Neural cell (in vitro differentiated cells): ENCODE data around the gene TLE3. TPM values are rescaled to one million over a fixed set of nuclear protein-coding genes. Genes with fewer than 3 reads are reported as not detected.

Source experiments
- H2AFZ ChIP-seq: fragments of 200-600, 300-800 bp; sonication (generic), shearing (Covaris generic); 2 replicates; pipeline ENCODE4 v1.6.0; 2014; ENCODE audit warnings: low read depth, mild to moderate bottlenecking, antibody characterized with exemption, low read length, moderate library complexity
- H3F3A ChIP-seq: fragments of 200-600 bp; shearing (Covaris generic); 2 replicates; pipeline ENCODE4 v1.6.1; 2016; ENCODE audit warnings: mild to moderate bottlenecking, moderate library complexity, mixed read lengths, antibody characterized with exemption, low read length; ENCODE audit not compliant: insufficient read depth, poor library complexity, severe bottlenecking
- H3K27ac ChIP-seq: fragments of 200-600, 300-800 bp; sonication (generic), shearing (Covaris generic); 2 replicates; pipeline ENCODE4 v1.5.1; 2014; ENCODE audit warnings: mild to moderate bottlenecking, low read length, moderate library complexity
- H3K27me3 ChIP-seq: fragments of 300-800, 200-600 bp; sonication (generic), shearing (Covaris generic); 2 replicates; pipeline ENCODE4 v1.6.0; 2014; ENCODE audit warnings: mild to moderate bottlenecking, low read depth, low read length, moderate library complexity; ENCODE audit not compliant: insufficient read depth
- H3K36me3 ChIP-seq: fragments of 300-800, 200-600 bp; sonication (generic), shearing (Covaris generic); 2 replicates; pipeline ENCODE4 v1.5.1; 2014; ENCODE audit warnings: mild to moderate bottlenecking, antibody characterized with exemption, low read length, moderate library complexity; ENCODE audit not compliant: insufficient read depth
- H3K4me2 ChIP-seq: fragments of 300-800, 200-600 bp; sonication (generic), shearing (Covaris generic); 2 replicates; pipeline ENCODE4 v1.6.0; 2014; ENCODE audit warnings: mild to moderate bottlenecking, low read length
- H3K4me3 ChIP-seq: fragments of 300-800, 200-600 bp; sonication (generic), shearing (Covaris generic); 2 replicates; pipeline ENCODE4 v1.5.1; 2014; ENCODE audit warnings: mild to moderate bottlenecking, low read length, moderate library complexity
- H3K79me2 ChIP-seq: fragments of 200-600 bp; shearing (Covaris generic); replicated peaks from 2 replicates; pipeline ENCODE4 v1.6.0; 2014; ENCODE audit warnings: mild to moderate bottlenecking, low read length, moderate library complexity; ENCODE audit not compliant: insufficient read depth
- H3K9ac ChIP-seq: fragments of 300-800, 200-600 bp; sonication (generic), shearing (Covaris generic); 2 replicates; pipeline ENCODE4 v1.6.1; 2016; ENCODE audit warnings: mild to moderate bottlenecking, low read length, mixed read lengths
- H3K9me2 ChIP-seq: fragments of 200-600 bp; shearing (Covaris generic); 2 replicates; pipeline ENCODE4 v1.6.1; 2016; ENCODE audit warnings: mild to moderate bottlenecking, low read length, mixed read lengths; ENCODE audit not compliant: insufficient read depth
- H3K9me3 ChIP-seq: fragments of 200-600, 300-800 bp; sonication (generic), shearing (Covaris generic); 2 replicates; pipeline ENCODE4 v1.6.1; 2016; ENCODE audit warnings: mild to moderate bottlenecking, mixed run types, low read length, moderate library complexity, mixed read lengths
- H4K20me1 ChIP-seq: fragments of 200-600 bp; shearing (Covaris generic); 2 replicates; pipeline ENCODE4 v1.6.1; 2016; ENCODE audit warnings: mild to moderate bottlenecking, mixed run types; ENCODE audit not compliant: insufficient read depth
- CTCF ChIP-seq: fragments of 450-650 bp; IDR thresholded peaks from 2 replicates; pipeline ENCODE4 v1.5.1; 2014; ENCODE audit warnings: antibody characterized with exemption, mild to moderate bottlenecking, moderate library complexity; ENCODE audit not compliant: poor library complexity, severe bottlenecking
- EP300 ChIP-seq: fragments of 450-650 bp; conservative IDR thresholded peaks from 2 replicates; pipeline ENCODE4 v1.6.1; 2014; ENCODE audit warnings: antibody characterized with exemption, mild to moderate bottlenecking, moderate library complexity; ENCODE audit not compliant: poor library complexity, severe bottlenecking
- EZH2 ChIP-seq: fragments of 200-600, 300-800 bp; shearing (Covaris generic), sonication (generic); IDR thresholded peaks from 2 replicates; pipeline ENCODE4 v1.6.1; 2014; ENCODE audit warnings: antibody characterized with exemption, low read length, borderline replicate concordance, mild to moderate bottlenecking; ENCODE audit not compliant: insufficient read depth, poor library complexity, severe bottlenecking
- MXI1 ChIP-seq: fragments of 450-650 bp; conservative IDR thresholded peaks from 2 replicates; pipeline ENCODE4 v1.6.1; 2014; ENCODE audit warnings: antibody characterized with exemption, mild to moderate bottlenecking; ENCODE audit not compliant: poor library complexity, severe bottlenecking
- POLR2AphosphoS5 ChIP-seq: IDR thresholded peaks from 2 replicates; pipeline ENCODE4 v1.6.1; 2012
- RAD21 ChIP-seq: fragments of 450-650 bp; conservative IDR thresholded peaks from 2 replicates; pipeline ENCODE4 v1.6.1; 2014; ENCODE audit warnings: antibody characterized with exemption, mild to moderate bottlenecking, moderate library complexity
- SMC3 ChIP-seq: fragments of 450-650 bp; conservative IDR thresholded peaks from 2 replicates; pipeline ENCODE4 v1.6.1; 2014; ENCODE audit warnings: antibody characterized with exemption, mild to moderate bottlenecking, moderate library complexity; ENCODE audit not compliant: poor library complexity
- TAF1 ChIP-seq: IDR thresholded peaks from 2 replicates; pipeline ENCODE4 v1.6.1; 2012; ENCODE audit warnings: low read depth
- polyA plus RNA-seq: library from polyadenylated mRNA; depleted of rRNA; stranded (reverse); fragments of >200 nt; gene quantifications from 2 replicates; pipeline ENCODE4 v1.2.3, GENCODE V29; 2014
- TF ChIP-seq, protein P1 (sequence below): IDR thresholded peaks from 2 replicates; pipeline ENCODE4 v1.6.1; 2012; ENCODE audit warnings: borderline replicate concordance

TLE3 gene
- polyA plus RNA-seq, 1 donor from 2014 or later, result 27.6 TPM

DNA sequence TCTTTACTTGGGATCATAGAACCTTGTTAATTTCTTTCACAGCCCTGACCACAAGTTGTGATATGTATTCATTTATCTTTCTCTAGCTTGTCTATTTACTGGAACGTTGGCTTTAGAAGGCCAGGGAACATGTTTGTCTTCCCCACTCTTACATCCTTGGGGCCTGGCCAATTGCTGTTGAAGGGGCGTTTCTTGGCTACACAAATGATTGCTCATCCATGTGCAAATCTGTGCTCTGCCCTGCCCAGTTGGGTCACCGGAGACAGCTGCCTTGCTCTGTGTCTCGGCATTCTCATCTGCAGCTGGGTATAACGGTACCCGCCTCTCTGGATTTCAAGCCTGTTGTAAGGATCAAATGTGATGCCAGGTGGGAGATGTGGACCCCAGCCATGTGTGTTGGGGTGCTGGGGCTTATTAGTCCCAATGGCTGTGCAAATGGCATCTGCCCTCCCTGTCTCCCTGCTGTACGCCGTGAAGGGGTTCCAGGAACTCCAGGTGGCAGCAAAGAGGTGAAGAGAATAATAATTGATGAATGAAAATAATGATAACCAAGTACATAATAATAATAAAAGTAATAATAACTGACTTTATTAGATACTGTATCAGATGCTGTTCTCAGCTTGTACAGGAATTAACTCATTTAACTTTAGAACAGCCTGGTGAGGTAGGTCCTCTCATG is 24.0 kb upstream of the TLE3 start:
- no peaks in the 10 kb centered on the region for H3K9me2 ChIP-seq
- no peak overlapping the region for H3K4me2 ChIP-seq
- H3K4me3 ChIP-seq, result no peak overlapping the region
- no peak overlapping the region for H3K9ac ChIP-seq
- H2AFZ ChIP-seq, result no peak overlapping the region
- TF ChIP-seq, protein P1, sequence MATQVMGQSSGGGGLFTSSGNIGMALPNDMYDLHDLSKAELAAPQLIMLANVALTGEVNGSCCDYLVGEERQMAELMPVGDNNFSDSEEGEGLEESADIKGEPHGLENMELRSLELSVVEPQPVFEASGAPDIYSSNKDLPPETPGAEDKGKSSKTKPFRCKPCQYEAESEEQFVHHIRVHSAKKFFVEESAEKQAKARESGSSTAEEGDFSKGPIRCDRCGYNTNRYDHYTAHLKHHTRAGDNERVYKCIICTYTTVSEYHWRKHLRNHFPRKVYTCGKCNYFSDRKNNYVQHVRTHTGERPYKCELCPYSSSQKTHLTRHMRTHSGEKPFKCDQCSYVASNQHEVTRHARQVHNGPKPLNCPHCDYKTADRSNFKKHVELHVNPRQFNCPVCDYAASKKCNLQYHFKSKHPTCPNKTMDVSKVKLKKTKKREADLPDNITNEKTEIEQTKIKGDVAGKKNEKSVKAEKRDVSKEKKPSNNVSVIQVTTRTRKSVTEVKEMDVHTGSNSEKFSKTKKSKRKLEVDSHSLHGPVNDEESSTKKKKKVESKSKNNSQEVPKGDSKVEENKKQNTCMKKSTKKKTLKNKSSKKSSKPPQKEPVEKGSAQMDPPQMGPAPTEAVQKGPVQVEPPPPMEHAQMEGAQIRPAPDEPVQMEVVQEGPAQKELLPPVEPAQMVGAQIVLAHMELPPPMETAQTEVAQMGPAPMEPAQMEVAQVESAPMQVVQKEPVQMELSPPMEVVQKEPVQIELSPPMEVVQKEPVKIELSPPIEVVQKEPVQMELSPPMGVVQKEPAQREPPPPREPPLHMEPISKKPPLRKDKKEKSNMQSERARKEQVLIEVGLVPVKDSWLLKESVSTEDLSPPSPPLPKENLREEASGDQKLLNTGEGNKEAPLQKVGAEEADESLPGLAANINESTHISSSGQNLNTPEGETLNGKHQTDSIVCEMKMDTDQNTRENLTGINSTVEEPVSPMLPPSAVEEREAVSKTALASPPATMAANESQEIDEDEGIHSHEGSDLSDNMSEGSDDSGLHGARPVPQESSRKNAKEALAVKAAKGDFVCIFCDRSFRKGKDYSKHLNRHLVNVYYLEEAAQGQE, result no peak
- TF ChIP-seq EP300 (no peak), POLR2AphosphoS5 (no peak), RAD21 (no peak), EZH2 (no peak), TAF1 (no peak), CTCF (no peak), SMC3 (no peak), MXI1 (no peak)
- H3K36me3 ChIP-seq, result no peaks in the 10 kb centered on the region
- H3F3A ChIP-seq, result no peaks in the 10 kb centered on the region
- H4K20me1 ChIP-seq, result no peaks in the 10 kb centered on the region
- H3K27ac ChIP-seq, result no peak overlapping the region
- no peaks in the 10 kb centered on the region for H3K9me3 ChIP-seq
- H3K27me3 ChIP-seq, result peaks cover 4% of the 10 kb centered on the region
- H3K79me2 ChIP-seq, result no peaks in the 10 kb centered on the region

DNA sequence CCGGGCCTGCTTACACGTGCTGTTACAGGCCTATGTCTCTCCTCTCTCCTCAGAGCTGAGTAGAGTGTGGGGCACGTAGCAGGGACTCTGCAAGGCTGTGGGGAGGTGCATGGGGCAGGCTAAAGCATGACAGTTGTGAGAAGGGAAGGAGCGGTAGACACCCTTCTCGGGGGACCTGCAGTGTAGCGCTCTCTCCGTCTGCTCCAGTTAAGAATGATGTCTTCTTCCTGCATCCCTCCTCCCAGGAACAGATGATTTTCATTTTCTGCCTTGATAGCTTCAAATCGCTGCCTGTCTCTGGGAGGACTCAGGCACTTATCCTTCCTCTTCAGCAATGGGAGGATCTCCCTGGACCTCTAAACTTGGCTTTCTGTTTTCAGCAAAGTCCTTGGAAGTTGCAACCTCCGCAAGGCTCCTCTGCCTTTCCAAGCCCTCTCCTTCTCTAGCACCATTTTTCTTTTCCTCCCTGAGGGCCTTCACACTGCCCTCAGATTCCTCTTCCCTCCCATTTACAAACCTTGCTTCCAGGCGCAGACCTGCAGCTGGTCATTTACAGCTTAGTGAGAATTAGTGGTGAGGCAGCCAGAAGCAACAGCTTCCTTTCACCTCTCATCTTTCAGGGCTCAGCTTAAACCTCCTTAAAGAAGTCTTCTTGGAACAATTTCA is 23.4 kb upstream of the TLE3 start:
- H2AFZ ChIP-seq, result no peak overlapping the region
- no peak overlapping the region for H3K27ac ChIP-seq
- H3K79me2 ChIP-seq, result no peaks in the 10 kb centered on the region
- H3K4me2 ChIP-seq, result no peak overlapping the region
- H3K36me3 ChIP-seq, result no peaks in the 10 kb centered on the region
- no peaks in the 10 kb centered on the region for H3F3A ChIP-seq
- H3K27me3 ChIP-seq, result peaks cover 4% of the 10 kb centered on the region
- H3K9me3 ChIP-seq, result no peaks in the 10 kb centered on the region
- no peak overlapping the region for H3K4me3 ChIP-seq
- H4K20me1 ChIP-seq, result no peaks in the 10 kb centered on the region
- no peak overlapping the region for H3K9ac ChIP-seq
- TF ChIP-seq CTCF, result no peak
- TF ChIP-seq, protein P1, result no peak
- no peak for TF ChIP-seq RAD21
- TF ChIP-seq TAF1, result no peak
- no peak for TF ChIP-seq EP300
- no peak for TF ChIP-seq MXI1
- TF ChIP-seq SMC3, result no peak
- H3K9me2 ChIP-seq, result no peaks in the 10 kb centered on the region
